Loucy (cell line): ENCODE results near the gene ABCC11.

ENCODE experiments used
- EZH2phosphoT487 ChIP-seq: fragments of 200-600 bp; IDR thresholded peaks from 2 replicates; pipeline ENCODE4 v1.6.1; 2018; ENCODE audit warnings: antibody characterized with exemption, mild to moderate bottlenecking, moderate library complexity, borderline replicate concordance
- TF ChIP-seq, protein P1 (sequence below): fragments of 200-600 bp; sonication (generic); conservative IDR thresholded peaks from 2 replicates; pipeline ENCODE4 v1.5.1; 2014; ENCODE audit warnings: mild to moderate bottlenecking, antibody characterized with exemption, low read length

DNA sequence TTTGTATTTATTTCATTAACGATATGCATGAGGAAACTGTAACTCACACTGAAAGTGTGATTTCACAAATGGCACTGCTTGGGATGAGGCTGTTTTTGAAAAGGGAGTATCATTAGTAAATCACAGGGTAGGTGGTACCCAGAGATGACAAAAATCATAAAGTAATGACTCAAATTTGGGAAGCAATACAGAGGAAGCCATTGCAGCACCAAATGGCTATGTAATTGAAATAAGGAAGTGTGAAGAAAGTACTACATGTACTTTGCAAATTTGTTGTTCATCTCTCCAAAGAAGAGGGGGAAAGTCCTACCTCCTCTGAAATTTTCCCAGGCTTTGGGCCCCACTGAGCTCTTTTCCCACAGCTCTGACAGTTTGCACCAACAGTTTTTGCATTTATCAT is 79.3 kb downstream of the ABCC11 start:
- TF ChIP-seq, protein P1, sequence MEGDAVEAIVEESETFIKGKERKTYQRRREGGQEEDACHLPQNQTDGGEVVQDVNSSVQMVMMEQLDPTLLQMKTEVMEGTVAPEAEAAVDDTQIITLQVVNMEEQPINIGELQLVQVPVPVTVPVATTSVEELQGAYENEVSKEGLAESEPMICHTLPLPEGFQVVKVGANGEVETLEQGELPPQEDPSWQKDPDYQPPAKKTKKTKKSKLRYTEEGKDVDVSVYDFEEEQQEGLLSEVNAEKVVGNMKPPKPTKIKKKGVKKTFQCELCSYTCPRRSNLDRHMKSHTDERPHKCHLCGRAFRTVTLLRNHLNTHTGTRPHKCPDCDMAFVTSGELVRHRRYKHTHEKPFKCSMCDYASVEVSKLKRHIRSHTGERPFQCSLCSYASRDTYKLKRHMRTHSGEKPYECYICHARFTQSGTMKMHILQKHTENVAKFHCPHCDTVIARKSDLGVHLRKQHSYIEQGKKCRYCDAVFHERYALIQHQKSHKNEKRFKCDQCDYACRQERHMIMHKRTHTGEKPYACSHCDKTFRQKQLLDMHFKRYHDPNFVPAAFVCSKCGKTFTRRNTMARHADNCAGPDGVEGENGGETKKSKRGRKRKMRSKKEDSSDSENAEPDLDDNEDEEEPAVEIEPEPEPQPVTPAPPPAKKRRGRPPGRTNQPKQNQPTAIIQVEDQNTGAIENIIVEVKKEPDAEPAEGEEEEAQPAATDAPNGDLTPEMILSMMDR = no peak
- TF ChIP-seq EZH2phosphoT487 = no peak
